A549 (cell line): ENCODE measurements around the gene SCAF8.

Experiments used
- CEBPB ChIP-seq, 2 experiments: fragments of >200 bp in 1 of 2; sonication (Bioruptor Twin) in 1 of 2; formaldehyde crosslinking in 1 of 2; IDR thresholded peaks; 2 replicates each; pipeline ENCODE4 v1.6.1; 2012 to 2016
- HEYL ChIP-seq: fragments of 250-450 bp; sonication (Bioruptor Pico); IDR thresholded peaks from 2 replicates; pipeline ENCODE4 v1.8.0; 2021; ENCODE audit warnings: mild to moderate bottlenecking, moderate library complexity
- NR3C1 ChIP-seq: fragments of >200 bp; sonication (Bioruptor Twin); formaldehyde crosslinking; IDR thresholded peaks from 3 replicates; pipeline ENCODE4 v1.6.1; 2017
- POLR2A ChIP-seq: IDR thresholded peaks from 2 replicates; pipeline ENCODE4 v1.6.1; 2012; ENCODE audit warnings: mild to moderate bottlenecking, low read length
- TF ChIP-seq, protein P1 (sequence below): fragments of >200 bp; sonication (Bioruptor Twin); formaldehyde crosslinking; IDR thresholded peaks from 3 replicates; pipeline ENCODE4 v1.5.1; 2016

DNA sequence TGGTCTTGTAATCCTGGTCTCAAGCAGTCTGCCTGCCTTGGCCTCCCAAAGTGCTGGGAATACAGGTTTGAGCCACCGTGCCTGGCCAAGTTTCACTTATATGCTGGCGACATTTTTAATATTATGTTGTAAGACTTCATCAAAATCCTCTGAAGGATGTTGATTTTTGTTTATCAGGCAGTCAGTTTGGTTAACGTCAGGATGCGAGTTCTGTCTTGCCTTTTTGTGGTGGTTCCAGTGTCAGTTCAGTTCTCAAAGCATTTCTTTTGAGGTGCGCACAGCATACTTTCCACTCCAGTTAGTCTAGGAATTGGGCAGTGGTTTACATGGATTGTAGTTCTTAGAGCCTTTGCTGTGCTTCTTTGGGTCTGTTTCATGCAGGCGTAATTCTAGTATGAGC lies 24.9 kb downstream of the SCAF8 start:
- TF ChIP-seq NR3C1 (no peak), POLR2A (no peak), CEBPB (IDR thresholded peaks at IDR 0.05) (no peak), HEYL (CRISPR knock-in tag) (no peak)
- TF ChIP-seq, protein P1, sequence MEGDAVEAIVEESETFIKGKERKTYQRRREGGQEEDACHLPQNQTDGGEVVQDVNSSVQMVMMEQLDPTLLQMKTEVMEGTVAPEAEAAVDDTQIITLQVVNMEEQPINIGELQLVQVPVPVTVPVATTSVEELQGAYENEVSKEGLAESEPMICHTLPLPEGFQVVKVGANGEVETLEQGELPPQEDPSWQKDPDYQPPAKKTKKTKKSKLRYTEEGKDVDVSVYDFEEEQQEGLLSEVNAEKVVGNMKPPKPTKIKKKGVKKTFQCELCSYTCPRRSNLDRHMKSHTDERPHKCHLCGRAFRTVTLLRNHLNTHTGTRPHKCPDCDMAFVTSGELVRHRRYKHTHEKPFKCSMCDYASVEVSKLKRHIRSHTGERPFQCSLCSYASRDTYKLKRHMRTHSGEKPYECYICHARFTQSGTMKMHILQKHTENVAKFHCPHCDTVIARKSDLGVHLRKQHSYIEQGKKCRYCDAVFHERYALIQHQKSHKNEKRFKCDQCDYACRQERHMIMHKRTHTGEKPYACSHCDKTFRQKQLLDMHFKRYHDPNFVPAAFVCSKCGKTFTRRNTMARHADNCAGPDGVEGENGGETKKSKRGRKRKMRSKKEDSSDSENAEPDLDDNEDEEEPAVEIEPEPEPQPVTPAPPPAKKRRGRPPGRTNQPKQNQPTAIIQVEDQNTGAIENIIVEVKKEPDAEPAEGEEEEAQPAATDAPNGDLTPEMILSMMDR: no peak
